GM10266 (cell line): ENCODE results near the gene GEMIN7.

Source experiments
- DNase-seq: peaks from one replicate; pipeline ENCODE4 v3.0.0; 2012; ENCODE audit errors: extremely low spot score
- TF ChIP-seq, protein P1 (sequence below): IDR thresholded peaks from 2 replicates; pipeline ENCODE4 v1.5.1; 2012; ENCODE audit warnings: mild to moderate bottlenecking, low read depth; ENCODE audit not compliant: control insufficient read depth, insufficient read depth; ENCODE audit errors: missing control alignments

GEMIN7 gene

DNA sequence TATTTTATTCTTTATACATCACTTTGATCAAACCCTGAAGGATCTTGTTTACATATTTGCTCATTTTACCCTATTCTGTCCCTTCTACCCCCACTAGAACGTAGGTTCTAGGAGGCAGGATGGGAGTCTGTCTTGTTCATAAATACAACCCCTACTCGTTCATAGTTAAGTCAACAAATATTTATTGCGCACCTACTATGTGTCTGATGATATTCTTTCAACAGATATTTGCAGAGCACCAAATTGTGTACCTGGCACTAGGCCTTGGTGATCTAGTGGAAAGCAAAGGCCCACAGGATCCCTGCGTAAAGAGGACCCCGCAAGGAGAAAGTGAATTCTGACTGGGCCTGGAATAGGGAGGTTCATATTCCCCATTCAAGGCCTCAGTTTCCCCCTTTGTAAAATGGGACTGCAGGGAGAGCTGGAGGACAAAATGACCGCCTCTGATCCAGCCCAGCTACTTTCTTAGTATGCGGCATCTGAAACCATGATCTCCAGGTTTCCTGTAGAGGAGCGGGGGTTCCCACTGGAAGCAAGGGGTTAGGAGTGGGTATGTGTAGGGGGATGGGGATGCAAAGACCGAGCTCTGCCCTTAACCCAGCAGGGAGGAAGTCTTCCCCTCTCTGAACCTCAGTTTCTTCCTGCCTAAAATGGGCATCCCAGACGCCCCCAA is 534 bp upstream of the GEMIN7 start:
- TF ChIP-seq, protein P1, sequence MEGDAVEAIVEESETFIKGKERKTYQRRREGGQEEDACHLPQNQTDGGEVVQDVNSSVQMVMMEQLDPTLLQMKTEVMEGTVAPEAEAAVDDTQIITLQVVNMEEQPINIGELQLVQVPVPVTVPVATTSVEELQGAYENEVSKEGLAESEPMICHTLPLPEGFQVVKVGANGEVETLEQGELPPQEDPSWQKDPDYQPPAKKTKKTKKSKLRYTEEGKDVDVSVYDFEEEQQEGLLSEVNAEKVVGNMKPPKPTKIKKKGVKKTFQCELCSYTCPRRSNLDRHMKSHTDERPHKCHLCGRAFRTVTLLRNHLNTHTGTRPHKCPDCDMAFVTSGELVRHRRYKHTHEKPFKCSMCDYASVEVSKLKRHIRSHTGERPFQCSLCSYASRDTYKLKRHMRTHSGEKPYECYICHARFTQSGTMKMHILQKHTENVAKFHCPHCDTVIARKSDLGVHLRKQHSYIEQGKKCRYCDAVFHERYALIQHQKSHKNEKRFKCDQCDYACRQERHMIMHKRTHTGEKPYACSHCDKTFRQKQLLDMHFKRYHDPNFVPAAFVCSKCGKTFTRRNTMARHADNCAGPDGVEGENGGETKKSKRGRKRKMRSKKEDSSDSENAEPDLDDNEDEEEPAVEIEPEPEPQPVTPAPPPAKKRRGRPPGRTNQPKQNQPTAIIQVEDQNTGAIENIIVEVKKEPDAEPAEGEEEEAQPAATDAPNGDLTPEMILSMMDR: no peak

DNA sequence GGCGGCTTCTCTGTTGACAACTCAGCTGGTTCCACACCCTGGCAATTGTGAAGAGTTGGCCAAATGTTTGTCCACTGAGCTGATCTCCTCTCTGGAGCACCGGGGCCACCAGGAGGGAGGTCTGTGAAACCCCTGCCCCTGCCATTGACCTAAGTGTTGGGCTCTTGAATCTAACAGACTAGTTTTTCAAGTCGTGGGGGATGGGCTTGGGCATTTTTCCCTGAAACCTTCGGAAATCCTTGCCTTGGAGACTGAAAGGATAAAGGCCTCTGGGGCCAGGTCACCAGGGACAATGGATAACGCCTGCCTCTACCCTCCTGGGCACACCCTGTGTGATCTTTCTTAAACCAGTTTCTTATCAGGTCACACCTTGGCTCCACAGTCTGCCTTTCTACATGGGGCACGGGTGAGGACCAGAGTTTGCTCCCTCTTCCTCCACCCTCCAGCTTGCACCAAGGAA is 881 bp downstream of the GEMIN7 start:
- TF ChIP-seq, protein P1: no peak

More for the DNA sequence above, 534 bp upstream of the GEMIN7 start:
- no peak for DNase-seq

DNA sequence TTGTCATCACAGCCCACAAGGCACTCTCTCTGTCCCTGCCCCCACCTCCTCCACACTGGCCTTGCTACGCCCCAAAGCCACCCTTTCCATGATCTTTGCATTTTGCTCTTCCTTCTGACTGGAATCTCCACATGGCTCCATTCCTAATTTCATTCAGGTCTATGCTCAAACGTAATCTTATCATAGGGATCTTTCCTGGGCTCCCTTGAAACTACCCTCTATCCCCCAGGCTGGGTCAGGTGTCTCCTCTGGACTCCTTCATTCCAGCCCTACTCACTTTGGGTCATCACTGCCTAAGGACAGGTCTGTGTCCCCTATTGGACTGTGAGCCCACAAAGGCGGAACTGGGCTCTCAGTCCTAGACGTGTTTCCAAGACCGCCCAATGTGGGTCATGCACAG is 3.1 kb downstream of the GEMIN7 start:
- TF ChIP-seq, protein P1: no peak
- no peak for DNase-seq

More for the DNA sequence above, 881 bp downstream of the GEMIN7 start:
- no peak for DNase-seq

DNA sequence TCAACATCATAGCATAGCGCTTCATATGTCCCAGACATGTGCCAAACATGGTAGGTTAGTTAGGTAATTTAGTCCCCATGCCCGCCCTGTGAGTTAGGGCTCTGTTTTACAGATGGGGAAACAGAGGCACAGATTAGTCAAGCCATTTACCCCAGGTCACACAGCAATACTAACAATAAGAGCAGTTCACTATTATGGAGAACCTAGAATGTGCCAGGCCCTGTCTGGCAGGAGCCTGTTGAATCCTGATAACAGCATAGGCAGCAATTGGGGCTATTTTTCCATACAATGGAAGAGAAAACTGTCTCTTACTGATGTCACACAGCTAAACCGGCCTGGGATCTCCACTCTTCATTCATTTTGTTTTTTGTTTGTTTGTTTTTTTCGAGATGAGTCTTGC is 7.4 kb downstream of the GEMIN7 start:
- TF ChIP-seq, protein P1: no peak
- no peak for DNase-seq

DNA sequence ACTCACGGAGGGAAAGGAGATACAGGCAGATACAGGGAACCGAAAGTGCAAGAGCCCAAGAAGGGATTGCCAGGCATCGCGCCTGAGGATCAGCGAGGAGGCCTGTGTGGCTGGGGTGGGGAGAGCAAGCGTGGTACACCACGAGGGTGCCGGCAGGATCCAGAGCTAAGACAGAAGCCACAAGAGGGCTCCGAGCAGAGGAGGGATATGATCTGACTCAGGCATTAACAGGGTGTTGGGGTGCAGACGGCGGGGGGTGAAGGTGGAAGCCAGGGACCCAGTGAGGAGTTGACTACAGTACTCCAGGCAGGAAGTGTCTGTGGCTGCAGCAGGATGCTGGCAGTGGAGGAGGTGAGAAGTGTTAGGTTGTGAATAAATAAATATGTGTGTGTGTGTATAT is 8.5 kb downstream of the GEMIN7 start:
- DNase-seq: no peak
- TF ChIP-seq, protein P1: no peak

DNA sequence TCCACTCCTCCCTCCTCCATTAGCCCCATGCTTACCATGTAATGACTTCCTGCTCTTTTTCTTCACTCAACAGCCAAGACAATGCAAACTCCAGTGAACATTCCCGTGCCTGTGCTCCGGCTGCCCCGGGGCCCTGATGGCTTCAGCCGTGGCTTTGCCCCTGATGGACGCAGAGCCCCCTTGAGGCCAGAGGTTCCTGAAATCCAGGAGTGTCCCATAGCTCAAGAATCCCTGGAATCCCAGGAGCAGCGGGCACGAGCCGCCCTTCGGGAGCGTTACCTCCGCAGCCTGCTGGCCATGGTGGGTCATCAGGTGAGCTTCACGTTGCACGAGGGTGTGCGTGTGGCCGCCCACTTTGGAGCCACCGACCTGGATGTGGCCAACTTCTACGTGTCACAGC is 11.0 kb downstream of the GEMIN7 start:
- TF ChIP-seq, protein P1: no peak
- DNase-seq: no peak

DNA sequence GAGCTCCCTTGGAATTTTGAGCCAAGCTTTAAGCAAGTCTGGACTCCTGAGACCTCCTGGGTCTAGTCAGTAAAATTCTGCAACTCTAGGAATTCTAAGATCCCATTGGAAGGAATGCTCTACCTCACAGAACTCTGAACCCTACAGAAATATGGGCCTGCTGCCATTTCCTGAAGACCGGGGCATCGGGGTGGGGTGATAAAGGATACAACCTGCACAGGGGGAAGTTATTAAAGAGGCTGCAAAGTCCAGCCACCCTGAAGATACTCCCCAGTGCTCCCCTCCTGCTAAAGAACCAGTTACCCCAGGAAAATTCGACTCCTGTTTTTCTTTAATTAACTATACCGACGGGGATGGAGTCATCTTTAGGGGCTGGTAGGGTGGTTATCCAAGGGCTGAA is 11.5 kb downstream of the GEMIN7 start:
- TF ChIP-seq, protein P1: no peak
- no peak for DNase-seq
